Fibroblast of peridontal ligament (primary cell): ENCODE data around the gene IKZF5.
A peak's percentile ranks its signal among the peaks of the same experiment; 100 is the strongest.

Experiments
- DNase-seq: peaks from one replicate; pipeline ENCODE4 v3.0.0-alpha.2; 2010; ENCODE audit errors: extremely low read depth

The IKZF5 gene, protein sequence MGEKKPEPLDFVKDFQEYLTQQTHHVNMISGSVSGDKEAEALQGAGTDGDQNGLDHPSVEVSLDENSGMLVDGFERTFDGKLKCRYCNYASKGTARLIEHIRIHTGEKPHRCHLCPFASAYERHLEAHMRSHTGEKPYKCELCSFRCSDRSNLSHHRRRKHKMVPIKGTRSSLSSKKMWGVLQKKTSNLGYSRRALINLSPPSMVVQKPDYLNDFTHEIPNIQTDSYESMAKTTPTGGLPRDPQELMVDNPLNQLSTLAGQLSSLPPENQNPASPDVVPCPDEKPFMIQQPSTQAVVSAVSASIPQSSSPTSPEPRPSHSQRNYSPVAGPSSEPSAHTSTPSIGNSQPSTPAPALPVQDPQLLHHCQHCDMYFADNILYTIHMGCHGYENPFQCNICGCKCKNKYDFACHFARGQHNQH

DNA sequence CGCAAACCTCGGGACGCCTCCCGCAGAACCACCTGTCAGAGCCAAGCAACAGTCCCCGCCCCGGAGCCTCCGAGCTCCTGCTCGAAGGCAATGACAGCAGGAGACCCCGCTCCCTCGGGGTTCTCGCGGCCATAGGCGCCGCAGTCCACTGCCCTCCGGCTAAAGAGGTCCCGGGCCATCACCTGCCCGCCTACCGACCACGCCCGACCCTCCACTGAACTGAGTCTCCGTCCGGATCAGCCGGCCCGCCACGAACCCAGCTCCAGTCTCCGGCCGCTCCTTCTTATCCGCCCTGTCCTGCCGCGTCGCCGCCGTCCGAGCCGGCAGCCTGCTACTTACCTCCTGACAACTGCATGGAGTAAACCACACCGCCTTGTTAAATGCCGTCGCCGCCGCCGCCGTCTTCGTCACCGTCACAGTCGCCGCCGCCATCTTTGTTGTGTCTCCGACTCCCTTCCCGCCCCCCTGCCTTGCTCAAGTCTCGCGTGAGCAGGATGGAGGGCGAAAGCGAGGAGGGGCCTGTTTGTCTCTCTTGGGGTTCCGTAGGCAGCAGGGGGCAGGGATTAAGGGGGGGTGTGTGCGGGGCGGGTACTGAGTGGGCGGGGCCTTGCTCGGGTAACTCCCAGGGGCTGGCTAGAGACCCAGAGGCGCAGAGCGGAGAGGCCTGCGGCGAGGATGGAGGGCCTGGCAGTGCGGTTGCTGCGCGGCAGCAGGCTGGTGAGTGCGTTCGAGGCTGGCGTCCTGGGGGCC, at the start of gene IKZF5, which contains the start of gene ACADSB:
Gene IKZF5, minus strand, starts transcription at position 441 of the 750 bp plus-strand sequence. CDS start 10,170 bp downstream, outside the sequence.
Gene ACADSB, plus strand, starts transcription at position 652 of the 750 bp plus-strand sequence. Its CDS starts 24 bp downstream, at position 676.
- DNase-seq = peak; percentile 96

DNA sequence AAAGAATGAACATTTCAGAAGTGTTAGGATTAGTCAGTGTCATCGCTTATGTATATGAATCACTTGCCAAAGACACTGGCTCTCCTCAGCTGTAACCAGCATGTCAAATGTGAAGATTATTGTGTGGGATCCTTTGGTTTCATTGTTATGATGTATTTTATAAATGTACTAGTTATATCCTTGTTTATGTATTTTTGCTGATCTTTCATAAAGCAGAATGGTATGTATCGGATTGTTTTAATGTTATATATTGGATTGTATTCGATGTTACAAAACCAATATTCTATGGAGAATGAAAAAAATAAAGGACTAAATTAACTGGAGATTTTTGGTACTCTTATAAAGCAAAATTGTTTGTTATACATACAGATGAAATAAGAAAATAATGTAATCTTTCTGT, 49.4 kb upstream of the IKZF5 start:
- DNase-seq = no peak

DNA sequence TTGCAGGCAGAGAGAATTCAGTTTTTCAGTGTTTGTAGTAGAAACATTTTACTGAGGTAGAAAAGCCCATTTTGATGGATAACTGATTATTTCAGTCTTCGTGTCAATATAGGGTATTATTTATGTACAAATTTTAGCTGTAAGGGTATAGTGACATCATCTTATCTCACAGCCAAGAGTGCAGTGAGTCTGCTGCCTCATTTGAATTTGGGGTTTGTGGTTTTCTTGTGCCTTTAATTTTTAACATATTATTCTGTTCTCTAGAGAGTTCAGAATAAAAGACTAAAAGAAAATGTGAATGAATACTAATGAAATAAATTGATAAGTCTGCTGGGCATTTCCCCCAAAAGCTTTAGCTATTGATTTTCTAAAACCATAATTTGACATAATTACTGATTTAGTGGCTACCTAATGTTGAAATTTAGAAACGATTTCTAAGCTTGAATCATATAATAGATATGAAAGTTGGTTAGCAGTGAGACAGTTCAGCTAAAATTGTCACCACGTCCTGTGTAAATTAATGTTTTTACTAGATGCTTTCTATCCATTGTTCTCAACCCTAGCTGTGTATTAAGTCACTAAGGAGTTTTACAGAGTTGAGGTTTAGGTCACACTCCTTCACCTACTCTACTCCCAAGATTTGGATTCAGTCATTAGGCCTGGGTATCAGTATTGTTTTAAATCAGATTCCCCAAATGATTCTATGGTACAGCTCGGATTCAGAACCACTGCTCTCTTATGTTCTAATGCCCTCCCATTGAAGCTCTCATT, 37.6 kb upstream of the IKZF5 start:
- no peak for DNase-seq

DNA sequence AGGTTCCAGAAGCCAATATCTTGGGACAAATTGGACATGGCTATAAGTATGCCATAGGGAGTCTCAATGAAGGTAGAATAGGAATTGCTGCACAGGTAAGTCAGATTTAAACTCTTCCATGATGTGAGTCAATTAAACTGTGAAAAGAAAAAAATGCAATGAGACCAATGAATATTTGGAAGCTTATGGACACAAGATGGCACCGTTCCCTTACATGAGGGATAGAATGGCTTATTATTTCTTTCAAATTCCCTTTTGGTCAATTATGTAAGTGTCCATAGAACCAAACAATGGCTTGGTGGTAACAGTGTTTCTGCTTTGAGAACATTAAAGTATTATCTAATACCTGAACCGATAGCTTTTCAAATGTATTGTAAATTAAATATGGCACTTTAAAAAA, 35.8 kb upstream of the IKZF5 start:
- DNase-seq = peak; percentile 27

DNA sequence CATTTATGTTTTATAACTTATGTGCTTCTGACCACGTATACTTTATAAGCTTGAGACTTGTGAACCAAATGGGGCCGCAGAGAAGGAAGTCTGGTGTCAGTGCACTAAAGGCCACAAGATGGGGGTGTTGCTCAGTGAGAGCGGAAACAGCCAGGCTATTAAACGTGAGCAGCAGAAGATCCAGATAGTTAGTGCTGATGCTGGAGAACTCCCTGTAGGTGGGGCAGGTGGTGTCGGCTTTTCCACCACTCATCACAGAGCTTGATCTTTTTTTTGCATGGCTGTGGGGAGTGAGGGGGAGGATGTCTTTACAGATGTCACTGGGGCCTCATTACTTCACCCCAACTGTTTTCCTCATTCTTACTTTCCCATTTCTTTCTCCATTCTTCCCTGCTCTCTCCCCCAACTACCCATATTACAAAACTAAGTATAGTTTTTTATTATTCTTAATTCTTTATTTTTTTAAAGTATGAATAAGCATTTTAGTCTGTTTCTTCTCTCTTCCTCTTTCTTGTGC, 34.9 kb upstream of the IKZF5 start:
- peak; percentile 60 for DNase-seq

DNA sequence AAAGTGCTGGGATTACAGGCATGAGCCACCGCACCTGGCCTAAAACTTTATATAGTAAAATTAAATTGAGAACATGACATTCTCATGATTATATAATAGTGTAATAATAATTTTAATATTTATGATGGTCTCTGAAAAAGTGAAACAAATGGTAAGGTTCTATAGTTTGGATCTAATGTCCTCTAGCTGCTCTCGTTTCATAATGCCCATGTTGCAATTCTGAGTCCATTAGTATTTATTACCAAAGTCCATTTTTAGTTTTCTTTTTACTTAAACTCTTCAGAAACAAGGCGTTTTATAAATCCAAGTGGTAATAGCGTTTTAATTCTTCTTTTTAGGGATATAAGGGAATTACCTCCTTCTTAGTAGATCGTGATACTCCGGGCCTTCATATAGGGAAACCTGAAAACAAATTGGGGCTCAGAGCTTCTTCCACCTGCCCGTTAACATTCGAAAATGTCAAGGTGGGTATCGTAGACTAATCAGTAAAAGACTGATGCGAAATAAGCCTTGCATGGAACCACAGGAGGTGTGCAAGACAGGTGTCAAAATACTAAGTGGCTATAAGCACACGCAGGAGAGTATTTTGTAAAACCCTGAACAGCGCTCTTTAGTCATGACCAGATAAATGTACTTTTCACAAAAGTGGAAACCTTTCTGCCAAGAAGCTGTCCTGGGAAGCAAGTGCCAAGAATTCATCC, 34.3 kb upstream of the IKZF5 start:
- DNase-seq = no peak

DNA sequence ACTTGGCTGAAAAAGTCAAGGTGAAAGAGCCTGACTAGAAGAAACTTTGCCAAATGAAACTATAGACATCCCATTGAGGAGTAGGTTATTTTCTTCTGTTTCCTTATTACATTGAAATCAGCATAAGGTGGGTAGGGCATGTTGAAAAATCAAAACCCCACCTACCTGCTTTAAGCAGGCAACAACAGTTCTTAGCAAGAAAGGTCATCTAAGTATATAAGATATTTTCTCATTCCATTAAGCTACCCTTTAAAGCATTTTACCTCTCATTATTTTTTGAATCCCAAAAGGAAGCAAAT, 31.0 kb upstream of the IKZF5 start:
- no peak for DNase-seq

DNA sequence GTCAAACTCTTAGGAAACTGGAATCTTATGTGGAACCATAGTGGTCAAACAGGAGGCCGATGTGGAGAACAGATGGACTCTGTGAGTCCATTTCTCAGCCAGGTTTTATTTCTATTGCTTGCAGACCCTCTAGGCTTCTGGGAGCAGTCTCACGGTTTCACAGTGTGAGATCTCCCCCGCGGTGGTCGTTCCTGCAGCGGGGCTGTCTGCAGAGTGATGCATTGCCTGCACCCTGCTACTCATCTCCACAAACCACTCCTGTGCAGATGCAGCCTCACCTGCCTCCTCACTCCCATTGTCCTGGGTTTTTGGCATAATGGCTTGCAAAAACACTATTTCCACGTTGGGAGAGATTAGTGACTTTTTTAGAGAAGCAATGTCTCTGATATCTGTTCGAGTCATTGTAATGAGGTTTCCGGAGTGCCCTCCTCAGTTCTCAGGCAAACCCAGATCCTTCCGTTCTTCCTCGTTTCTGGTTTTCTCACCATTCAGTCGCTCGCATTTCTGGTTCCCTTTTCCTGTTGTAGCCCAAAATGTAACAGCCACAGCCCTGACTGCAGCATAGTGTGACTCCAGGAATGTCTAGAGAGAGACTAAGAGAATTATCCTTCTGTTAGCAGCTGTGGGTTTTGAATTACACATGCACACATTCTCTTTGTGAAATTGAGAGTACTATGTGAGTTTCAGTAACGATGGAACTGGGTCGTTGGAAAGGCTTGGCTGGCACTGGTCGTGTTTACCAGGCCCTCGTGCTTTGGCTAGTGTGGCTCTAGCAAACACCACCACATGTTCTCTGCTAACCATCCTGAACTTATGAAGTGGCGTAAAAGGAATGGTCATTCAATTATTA, 30.4 kb upstream of the IKZF5 start:
- DNase-seq = no peak

DNA sequence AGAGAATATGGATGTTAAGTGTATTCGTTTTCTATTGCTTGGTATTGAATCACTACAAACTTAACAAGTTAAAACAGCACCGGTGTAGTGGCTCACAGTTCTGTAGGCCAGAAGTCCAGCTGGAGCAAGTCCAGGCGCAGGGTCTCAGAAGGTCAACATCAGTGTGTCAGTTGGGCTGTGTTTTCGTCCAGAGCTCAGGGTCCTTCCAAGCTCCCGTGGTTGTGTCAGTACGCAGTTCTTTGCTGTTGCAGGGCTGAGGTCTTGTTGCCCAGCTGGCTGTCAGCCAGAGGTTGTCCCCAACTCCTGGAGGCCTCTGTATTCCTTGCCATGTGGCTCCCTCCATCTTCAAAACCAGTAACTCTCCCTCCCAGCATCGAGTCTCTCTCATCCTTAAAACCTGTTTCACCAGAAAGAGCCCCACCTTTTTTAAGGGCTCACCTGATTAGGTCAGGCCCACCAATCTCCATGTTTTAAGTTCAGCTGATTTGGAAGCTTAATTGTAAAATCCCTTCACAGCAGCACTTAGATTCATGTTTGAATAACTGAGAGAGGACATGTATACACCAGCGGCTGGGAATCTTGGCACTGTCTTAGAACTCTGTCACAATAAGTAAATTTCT, 27.0 kb upstream of the IKZF5 start:
- DNase-seq = no peak

DNA sequence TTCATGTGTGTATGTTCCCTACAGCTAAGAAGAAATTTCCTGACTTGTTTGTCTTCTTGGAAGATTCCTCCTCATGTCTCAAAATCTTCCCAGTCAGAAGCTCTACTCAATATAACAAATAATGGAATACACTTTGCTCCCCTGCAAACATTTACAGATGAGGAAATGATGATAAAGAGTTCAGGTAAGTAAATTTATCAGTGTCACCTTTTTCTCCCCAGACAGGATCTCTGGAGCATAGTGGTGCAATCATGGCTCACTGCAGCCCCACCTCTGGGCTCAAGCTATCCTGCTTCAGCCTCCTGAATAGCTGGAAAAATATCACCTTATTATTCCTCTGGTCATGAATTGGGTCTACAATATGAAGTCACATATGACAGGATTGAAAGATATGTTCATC, 25.7 kb upstream of the IKZF5 start:
- DNase-seq = no peak

DNA sequence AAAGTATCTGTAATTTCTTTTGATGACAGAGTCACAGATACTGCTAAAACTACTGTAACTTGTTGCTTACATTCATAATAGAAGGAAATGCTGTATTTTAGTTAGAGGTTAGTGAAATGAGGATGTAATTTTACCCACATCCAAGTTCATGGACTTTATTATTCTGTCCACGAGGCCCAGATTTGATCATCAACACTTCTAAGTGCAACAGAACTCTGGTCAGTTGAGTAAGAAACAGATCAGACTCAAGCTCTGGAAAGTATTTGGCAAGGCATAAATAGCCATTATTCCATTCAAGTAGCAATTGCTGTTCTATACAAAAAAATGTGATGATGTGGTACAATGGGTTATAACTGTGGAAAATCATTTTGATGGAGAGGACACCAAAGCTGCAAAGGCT, 22.5 kb upstream of the IKZF5 start:
- DNase-seq = no peak

DNA sequence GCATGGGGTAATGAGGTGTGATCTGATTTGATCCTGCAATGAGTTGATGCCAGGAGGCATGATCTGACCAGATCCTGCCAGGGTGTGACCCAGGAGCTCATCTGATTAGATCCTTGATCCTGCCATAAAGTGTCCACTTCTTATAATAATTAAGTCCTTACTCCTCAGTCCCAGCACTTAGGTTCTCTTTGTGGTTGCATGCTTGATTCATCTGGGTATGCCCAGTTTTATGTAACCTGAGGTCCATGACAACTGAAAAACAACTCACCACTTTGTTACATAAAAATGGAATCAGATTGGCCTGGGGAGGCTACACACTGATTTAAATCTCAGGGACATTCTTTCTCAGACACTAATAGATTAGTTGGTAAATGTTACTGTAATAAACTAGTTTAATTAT, 19.3 kb upstream of the IKZF5 start:
- peak; percentile 2 for DNase-seq

DNA sequence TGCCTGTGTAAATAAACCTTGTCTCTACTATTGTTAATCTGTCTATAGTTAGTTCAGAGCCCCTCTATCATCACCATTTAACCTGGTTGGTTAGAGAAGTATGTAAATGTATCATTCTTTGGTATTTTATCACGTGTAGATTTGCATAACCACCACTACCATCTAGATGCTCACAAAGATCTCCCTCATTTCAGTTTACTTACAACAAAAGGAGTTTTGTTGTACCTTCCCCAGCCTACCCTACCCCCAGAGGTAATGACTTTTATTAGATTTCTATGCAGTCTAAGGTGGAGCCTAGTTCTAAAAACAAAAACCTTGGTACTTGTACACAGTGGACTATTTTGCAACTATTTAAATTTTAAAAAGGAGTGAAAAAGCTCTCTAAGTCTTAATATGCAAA, 17.7 kb upstream of the IKZF5 start:
- DNase-seq = no peak

DNA sequence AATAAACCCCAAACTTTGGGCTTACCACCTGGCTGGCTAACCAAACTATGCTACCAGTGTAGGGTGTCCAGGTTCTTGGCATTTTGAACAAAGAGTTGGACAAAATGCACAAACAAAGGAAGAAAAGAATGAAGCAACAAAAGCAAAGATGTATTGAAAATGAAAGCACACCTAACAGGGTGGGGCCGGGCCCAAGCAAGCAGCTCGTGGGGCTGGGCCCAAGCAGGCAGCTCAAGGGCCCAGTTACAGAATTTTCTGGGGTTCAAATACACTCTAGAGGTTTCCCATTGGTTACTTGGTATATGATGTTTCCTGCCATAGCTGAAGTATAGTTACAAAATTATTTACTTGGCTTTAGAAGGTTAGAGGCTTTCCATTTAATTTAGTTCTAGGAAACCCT, 15.9 kb upstream of the IKZF5 start:
- no peak for DNase-seq

DNA sequence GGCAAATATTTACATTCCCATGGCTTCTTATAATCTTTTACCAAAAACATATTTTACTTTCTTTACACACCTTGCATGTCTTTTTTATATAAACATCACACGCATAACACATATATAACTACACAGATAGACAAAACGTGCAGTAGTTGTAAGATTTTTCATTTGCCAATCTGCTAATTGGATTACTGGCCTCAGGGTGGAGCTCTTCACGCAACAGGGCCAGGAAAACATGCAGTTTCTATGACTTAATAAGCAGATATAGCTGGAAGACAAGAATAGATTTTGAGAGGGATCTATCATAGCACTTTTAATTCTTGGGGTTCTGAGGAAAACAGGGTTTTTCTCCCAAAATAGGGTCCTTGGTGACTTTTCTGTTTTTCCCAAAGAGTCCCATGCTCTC, 12.9 kb upstream of the IKZF5 start:
- peak; percentile 4 for DNase-seq

DNA sequence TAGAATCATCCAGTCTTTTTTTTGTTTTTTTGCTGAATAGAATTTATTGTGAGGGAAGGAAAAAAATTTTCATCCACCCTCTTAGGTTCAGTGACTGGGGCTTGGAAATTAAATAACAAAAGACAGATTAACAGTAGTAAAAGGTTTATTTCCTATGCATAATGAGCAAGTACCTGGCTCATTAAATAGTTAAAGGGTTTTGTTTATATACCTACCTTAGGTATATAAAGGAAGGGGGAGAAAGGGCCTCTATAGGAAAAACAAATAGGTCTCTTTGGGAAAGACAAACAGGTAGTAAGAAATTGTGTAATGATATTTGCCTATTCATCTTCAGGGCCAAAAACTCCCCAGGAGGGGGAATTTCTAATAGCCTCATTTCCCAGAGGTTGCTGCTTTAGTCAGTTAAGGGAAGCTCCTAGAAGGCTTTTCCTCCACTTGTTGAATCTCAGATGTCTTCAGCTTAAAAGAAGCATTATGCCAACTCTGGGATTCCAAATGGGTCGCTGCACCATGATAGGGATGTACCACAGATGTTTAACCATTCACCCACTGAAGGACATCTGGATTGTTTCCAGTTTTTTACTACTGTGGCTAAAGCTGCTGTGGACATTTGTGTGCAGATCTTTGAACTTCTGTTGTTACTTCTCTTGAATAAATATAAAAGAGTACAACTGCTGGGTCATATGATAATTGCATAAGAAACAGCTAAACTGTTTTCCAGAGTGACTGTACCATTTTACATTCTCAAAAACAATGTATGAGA, 11.5 kb upstream of the IKZF5 start:
- DNase-seq = no peak

DNA sequence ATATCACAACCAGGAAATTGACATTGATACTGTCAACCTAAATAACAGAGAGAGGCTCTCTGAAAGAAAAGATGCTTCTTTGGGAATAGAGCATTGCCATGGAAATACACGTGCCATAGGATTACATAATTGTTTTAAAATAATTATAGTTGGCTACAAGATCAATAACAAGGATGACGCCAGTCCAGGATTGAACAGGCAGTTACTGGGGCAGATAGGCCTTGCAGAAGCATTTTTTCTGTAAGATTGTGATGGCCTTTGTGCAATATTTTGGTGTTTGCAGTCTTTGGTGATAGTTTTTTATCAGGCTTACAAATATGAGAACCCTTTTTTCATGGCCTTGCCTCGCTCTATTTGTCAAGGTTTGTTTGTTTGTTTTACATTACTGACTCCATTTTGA, 10.7 kb upstream of the IKZF5 start:
- DNase-seq = no peak

DNA sequence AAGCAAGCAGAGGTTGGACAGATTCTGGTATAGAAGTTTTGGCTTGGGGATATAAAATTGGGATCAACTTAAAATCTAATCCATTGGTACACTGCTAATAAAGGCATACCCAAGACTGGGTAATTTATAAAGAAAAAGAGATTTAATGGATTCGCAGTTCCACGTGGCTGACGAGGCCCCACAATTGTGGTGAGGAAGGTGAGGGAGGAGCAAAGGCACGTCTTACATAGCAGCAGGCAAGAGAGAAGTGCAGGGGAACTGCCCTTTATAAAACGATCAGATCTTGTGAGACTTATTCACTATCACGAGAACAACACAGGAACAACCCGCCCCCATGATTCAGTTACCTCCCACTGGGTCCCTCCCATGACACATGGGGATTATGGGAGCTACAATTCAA, 9.9 kb upstream of the IKZF5 start:
- no peak for DNase-seq

DNA sequence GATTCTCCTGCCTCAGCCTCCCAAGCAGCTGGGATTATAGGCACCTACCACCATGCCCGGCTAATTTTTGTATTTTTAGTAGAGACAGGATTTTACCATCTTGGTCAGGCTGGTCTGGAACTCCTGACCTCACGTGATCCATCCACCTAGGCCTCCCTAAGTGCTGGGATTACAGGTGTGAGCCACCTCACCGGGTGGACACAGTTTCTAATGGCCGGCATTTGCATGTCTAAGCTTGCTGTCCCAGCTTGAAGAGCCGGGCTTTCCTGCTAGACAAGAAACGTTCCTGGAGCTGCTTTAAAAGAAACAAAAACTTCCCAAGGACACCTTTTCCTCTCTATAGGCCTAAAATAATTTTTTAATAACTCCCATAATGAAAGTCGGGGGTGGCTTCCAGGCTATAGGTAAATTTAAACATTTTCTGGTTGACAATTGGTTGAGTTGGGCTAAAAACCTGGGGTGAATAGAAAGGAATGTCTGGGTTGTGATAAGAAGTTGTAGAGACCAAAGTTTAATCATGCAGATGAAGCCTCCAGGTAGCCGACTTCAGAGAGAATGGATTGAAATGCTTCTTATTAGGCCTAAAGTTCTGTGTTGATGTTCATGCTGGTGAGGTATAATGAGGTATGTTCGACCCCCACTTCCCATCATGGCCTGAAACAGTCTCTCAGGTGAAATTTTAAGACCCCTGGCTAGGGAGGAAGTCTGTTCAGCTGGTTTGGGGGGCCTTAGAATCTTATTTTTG, 9.0 kb upstream of the IKZF5 start:
- DNase-seq = no peak
